ENCODE data around the gene RPS6KB2. TPM values are rescaled to one million over a fixed set of nuclear protein-coding genes. Genes with fewer than 3 reads are reported as not detected.
"Not testable (repeated sequence)": the region's sequence is repeated elsewhere in the genome, so short reads cannot be mapped to it uniquely, and the experiment has no call there.

The RPS6KB2 gene
- total RNA-seq, 4 donors from 2014 or later = 53.5 to 108 (median 75.9) TPM

- 91 to 100% methylated on average over 1 to 33 of the region's 34 CpGs for WGBS, 2 donors (ENCODE audit: low coverage in 1 of 2)
- H3K4me1 ChIP-seq = peaks cover 19 to 25% (median 23%) of the 10 kb centered on the region in 4 donors
- intact Hi-C loops (cut with DNase I; ENCODE audit: low total_unique reads) (no loop called here), in situ Hi-C loops (cut with MboI; ENCODE audit: low pct_ligation_motif_present in 1 of 4, low pct_unique_long_range_greater_than_20kb in 1 of 4, low sequenced_read_pairs in 3 of 4) (no loop called here)
- H3K4me3 ChIP-seq = no peak overlapping the region
- no peaks in the 10 kb centered on the region for H3K36me3 ChIP-seq
- no peak for DNase-seq
- TF ChIP-seq EP300 (IDR thresholded peaks at IDR 0.05; ENCODE audit: low read depth) = no peak
- no peak for TF ChIP-seq POLR2A (IDR thresholded peaks at IDR 0.05)
- no peak for TF ChIP-seq POLR2AphosphoS5 (IDR thresholded peaks at IDR 0.05)
- no peak for TF ChIP-seq CTCF (IDR thresholded peaks at IDR 0.05)
- H3K9me3 ChIP-seq = no peaks in the 10 kb centered on the region
- H3K27me3 ChIP-seq = no peaks in the 10 kb centered on the region
- no peak overlapping the region for H3K27ac ChIP-seq
Measured at GRCh38 chr11:67423891-67424613, 4.2 kb upstream of the RPS6KB2 start.

DNA sequence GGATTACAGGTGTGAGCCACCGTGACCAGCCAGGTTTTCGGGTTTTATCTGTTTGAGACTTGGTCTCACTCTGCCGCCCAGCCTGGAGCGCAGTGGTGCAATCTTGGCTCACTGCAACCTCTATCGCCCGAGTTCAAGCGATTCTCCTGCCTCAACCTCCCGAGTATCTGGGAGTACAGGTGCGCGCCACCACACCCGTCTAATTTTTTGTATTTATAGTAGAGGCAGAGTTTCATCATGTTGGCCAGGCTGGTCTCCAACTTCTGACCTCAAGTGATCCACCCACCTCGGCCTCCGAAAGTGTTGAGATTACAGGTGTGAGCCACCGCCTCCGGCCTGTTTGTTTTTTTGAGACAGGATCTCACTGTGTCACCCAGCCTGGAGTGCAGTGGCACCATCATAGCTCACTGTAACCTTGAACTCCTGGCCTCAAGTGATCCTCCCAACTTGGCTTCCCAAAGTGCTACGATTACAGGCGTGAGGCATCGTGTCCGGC, 882 bp upstream of the RPS6KB2 start:
- DNase-seq; in situ Hi-C loops (cut with MboI; ENCODE audit: low pct_ligation_motif_present in 1 of 4, low pct_unique_long_range_greater_than_20kb in 1 of 4, low sequenced_read_pairs in 3 of 4); intact Hi-C loops (cut with DNase I; ENCODE audit: low total_unique reads); H3K27me3 ChIP-seq; H3K9me3 ChIP-seq: not testable (repeated sequence)
- 60 to 71% methylated on average over 1 to 19 of the region's 19 CpGs for WGBS, 2 donors (ENCODE audit: low coverage in 1 of 2)
- H3K4me3 ChIP-seq = peak overlapping the region in 3 of 4 donors; percentile 87 to 95 (median 89)
- peaks cover 11 to 19% (median 15%) of the 10 kb centered on the region in 4 donors for H3K4me1 ChIP-seq
- peak overlapping the region; percentile 91 to 95 (median 94) for H3K27ac ChIP-seq
- H3K36me3 ChIP-seq = peaks cover 0 to 11% (median 4%) of the 10 kb centered on the region in 4 donors

DNA sequence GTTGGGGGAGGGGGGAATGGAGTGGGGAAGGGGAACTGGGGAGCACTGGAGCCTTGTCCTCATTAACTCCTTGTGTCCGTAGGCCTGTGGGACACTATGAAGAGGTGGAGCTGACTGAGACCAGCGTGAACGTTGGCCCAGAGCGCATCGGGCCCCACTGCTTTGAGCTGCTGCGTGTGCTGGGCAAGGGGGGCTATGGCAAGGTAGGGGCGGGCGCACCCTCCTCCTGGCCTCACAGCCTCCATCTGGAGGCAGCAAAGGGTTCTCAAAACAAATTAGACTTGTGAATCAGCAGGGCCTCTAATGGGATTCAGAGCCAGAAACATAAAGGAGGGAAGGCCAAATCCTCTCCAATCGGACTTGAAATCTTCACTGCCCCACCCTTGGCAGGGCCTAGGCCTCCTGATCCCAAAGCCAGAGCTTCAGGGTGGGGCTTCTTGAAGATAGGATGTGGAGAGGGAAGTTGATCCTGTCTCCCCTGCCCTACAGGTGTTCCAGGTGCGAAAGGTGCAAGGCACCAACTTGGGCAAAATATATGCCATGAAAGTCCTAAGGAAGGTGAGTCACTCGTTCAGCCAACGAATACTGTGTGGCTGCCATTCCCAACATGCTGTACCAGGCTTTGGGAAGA, 859 bp downstream of the RPS6KB2 start:
- peaks cover 11 to 19% (median 15%) of the 10 kb centered on the region in 4 donors for H3K4me1 ChIP-seq
- H3K36me3 ChIP-seq = peaks cover 0 to 20% (median 7%) of the 10 kb centered on the region in 4 donors
- TF ChIP-seq CTCF (IDR thresholded peaks at IDR 0.05) = no peak
- no peak for TF ChIP-seq POLR2A (IDR thresholded peaks at IDR 0.05)
- no peak for TF ChIP-seq POLR2AphosphoS5 (IDR thresholded peaks at IDR 0.05)
- no peak for TF ChIP-seq EP300 (IDR thresholded peaks at IDR 0.05; ENCODE audit: low read depth)
- H3K27ac ChIP-seq = peak overlapping the region; percentile 91 to 95 (median 94)
- no peak for DNase-seq
- H3K9me3 ChIP-seq = no peaks in the 10 kb centered on the region
- H3K4me3 ChIP-seq = peak overlapping the region; percentile 85 to 95 (median 88)
- intact Hi-C loops (cut with DNase I; ENCODE audit: low total_unique reads) = no loop called here
- WGBS, 2 donors (ENCODE audit: low coverage in 1 of 2) = 40 to 60% methylated on average over 1 to 12 of the region's 12 CpGs
- H3K27me3 ChIP-seq = no peaks in the 10 kb centered on the region
- in situ Hi-C loops (cut with MboI; ENCODE audit: low pct_ligation_motif_present in 1 of 4, low pct_unique_long_range_greater_than_20kb in 1 of 4, low sequenced_read_pairs in 3 of 4) = no loop called here

- peak overlapping the region in 1 of 4 donors; percentile 95 for H3K27ac ChIP-seq
- DNase-seq = no peak
- TF ChIP-seq POLR2A (IDR thresholded peaks at IDR 0.05) (no peak), POLR2AphosphoS5 (IDR thresholded peaks at IDR 0.05) (no peak), EP300 (IDR thresholded peaks at IDR 0.05; ENCODE audit: low read depth) (no peak), CTCF (IDR thresholded peaks at IDR 0.05) (no peak)
- H3K4me3 ChIP-seq = no peak overlapping the region
- H3K9me3 ChIP-seq = no peaks in the 10 kb centered on the region
- intact Hi-C loops (cut with DNase I; ENCODE audit: low total_unique reads) = no loop called here
- no peaks in the 10 kb centered on the region for H3K27me3 ChIP-seq
- peaks cover 0 to 20% (median 7%) of the 10 kb centered on the region in 4 donors for H3K36me3 ChIP-seq
- H3K4me1 ChIP-seq = peaks cover 11 to 19% (median 15%) of the 10 kb centered on the region in 4 donors
- in situ Hi-C loops (cut with MboI; ENCODE audit: low pct_ligation_motif_present in 1 of 4, low pct_unique_long_range_greater_than_20kb in 1 of 4, low sequenced_read_pairs in 3 of 4) = no loop called here
- whole genome bisulfite sequencing, 2 donors (ENCODE audit: low coverage in 1 of 2) = 74 to 79% methylated on average over 9 to 11 of the region's 11 CpGs
Measured at GRCh38 chr11:67429722-67430121, 1.4 kb downstream of the RPS6KB2 start.
